ENCODE results near the gene REG1A.

REG1A gene

DNA sequence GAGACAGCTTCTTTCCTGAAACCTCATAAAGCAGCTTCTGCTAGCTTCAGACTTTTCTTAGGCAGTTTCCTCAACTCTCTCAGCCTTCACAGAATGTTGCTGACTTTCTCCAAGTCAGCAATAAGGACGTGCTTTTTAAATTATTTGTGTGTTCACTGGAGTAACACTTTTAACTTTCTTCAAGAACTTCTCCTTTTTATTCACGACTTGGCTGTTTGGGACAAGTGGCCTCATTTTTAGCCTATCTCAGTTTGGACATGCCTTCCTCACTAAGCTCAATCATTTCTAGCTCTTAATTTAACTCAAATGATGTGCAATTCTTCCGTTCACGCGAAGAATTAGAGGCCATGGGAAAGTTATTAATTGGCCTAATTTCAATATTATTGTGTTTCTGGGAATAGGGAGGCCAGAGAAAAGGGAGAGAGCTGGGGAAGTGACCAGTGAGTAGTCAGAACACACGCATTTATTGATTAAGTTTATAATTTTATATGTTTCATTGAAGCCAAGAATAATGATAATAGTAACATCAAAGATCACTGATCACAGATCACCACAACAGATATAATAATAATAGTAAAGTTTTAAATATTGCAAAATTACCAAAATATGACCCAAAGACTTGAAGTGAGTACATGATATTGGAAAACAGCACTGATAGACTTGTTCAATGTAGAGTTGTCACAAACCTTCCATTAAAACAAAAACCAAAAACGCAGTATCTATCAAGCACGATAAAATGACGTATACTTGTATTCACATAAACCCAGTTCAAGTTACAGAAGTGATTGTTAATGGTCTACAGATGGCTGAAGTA lies 4.8 kb downstream of the REG1A start:
- no peak for DNase-seq (ENCODE audit: extremely low read depth in 1 of 2, low read depth in 1 of 2)

DNA sequence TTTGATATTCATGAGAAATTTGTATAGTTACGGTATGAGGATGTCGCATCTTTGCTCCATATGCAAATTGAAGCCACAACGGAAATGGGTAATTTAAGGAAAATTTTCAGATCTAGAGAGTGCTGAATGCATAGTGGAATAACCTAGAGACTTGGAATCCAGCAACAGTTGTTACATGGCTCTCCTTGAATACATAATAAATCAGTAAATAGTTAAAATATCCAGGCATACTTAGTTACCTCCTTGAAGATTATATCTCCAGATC lies 5.4 kb downstream of the REG1A start:
- DNase-seq (ENCODE audit: extremely low read depth in 1 of 2, low read depth in 1 of 2) = no peak

DNA sequence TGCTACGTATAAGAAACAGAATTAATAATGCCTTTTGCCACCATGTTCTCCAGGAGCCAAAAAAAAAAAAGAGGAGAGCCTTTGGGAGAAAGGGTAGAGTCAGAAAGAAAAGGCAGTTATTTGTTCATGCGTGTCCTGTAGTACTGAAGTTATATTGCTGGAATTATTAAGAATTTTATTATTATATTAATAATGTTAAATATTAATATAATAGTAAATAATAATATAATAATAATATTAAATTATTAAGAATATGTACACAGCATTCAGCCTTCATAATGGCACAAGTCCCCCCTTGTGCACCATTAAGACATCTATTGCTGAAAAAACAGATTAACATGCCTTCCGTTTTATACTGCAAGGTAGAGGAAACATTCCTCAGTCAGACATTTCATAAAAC lies 8.1 kb downstream of the REG1A start:
- no peak for DNase-seq (ENCODE audit: extremely low read depth in 1 of 2, low read depth in 1 of 2)

DNA sequence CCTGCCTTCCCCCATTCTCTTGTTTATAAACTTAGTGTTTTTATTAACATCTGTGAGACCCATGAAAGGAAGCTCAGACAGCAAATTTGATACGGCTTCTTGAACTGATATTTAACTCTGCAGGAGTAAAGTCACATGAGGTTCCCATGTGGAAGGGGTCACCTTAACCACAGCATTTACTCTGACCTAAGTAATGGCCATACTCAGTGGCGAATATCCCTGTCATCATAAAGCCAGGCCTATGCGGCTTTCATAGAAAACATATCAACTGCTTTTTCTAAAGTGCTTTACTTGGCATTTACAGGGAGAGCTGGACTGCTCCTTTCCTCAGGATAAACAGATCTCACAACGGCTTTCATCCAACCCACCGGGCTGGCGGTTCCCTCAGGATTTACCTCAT lies 9.0 kb downstream of the REG1A start:
- DNase-seq (ENCODE audit: extremely low read depth in 1 of 2, low read depth in 1 of 2) = no peak

DNA sequence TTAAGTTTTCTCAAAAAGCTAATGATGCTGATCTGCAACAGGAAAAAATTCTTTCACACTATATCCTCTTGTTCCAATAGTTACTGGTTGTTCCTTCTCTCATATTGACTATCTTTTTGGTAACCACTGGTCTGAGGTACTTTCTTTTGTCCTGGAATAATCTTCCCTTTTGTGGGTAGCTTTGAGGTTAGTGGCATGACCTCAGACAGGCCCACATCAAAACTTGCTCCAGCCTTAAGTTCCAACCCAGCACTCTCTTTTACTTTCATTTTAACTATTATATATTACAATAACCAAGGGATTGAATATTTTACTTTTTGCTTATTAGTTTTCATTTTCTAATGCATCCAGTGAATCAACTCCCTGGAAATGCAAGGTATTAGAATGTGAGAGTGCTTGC lies 9.5 kb downstream of the REG1A start:
- DNase-seq (ENCODE audit: extremely low read depth in 1 of 2, low read depth in 1 of 2) = no peak

DNA sequence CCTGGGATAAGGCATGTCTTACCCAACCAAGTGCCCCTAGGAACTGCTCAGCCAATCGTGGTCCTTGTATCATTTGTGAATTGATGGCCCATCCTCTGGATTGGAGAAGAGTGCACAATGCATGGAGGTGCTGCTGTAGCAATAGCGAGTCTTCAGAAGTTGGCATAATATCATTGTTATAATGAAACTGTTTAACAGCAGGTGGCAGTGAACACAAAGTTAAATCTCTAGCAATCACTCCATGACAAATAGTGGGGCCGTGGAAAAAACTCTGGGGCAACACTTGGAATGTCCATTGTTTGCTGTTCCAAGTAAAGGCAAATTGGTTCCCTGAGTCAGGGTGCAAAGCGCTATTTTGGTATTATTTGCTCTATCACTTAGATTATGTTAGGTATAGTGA lies 11.4 kb downstream of the REG1A start:
- no peak for DNase-seq (ENCODE audit: extremely low read depth in 1 of 2, low read depth in 1 of 2)

DNA sequence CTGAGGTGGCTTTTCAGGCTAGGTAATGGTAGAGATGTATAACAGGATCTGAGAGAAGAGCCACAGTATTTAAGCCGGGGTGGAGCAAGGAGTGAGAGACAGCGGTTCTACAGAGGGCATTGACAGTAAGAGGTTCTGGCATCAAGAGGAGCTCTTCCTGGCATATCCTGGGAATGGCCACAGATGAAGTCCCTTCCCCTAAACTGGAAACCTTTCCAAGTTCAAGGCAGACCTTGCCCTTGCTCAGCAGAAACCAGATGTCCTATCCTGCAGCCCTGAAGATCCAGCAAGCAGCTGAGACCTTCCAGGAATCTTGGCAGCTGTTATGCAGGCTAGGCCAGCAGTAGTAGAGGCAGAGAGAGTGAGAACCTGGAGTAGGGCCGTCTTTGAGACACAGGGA lies 18.1 kb downstream of the REG1A start:
- DNase-seq (ENCODE audit: extremely low read depth in 1 of 2, low read depth in 1 of 2) = no peak

DNA sequence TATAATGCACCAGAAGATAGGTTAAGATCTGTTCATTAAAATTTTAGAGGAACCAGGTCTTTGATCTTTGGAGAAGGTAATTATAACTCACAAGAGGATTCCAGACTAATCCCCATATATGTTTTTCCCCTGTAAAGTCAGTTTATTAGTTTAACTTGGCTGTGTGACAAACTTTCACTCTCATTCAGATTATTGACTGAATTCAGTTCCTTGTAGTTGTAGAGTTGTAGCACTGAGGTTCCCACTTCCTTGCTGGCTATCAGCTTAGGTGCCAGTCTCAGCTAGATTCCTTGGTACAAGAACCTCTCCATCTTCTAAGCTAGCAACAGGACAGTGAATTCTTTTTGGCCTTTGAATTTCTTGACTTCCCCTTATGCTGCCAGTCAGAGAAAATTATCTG lies 19.1 kb downstream of the REG1A start:
- DNase-seq (ENCODE audit: extremely low read depth in 1 of 2, low read depth in 1 of 2) = no peak

DNA sequence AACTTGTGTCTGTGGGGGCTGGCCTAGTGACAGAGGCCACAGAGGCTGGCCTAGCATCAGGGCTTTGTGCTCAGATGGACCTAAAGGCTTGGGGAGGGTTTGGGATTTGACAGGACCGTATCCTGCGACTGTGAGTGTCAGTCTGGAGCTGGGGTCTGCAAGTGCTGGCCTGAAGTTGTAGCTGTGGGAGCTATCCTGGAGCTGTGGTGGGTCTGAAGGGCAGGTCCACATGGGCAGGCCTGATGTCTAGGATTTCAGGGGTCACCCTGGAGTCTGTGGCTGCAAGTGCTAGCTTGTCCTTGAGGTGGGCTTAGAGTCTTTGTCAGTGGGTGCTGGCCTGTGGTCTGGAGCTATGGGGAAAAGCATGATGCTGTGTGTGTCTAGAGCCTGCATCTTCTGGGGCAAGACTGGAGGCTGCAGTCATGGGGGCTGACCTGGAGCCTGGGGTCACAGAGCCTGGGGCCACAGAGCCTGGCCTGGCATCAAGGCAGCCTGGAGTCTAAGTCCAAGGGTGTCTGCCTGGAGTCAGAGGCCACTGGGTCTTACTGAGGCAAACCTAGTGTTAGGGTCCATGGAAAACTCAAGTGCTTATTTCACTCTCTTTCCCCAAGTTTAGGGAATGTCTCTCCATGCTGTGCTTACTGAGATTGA lies 35.7 kb downstream of the REG1A start:
- no peak for DNase-seq (ENCODE audit: extremely low read depth in 1 of 2, low read depth in 1 of 2)

DNA sequence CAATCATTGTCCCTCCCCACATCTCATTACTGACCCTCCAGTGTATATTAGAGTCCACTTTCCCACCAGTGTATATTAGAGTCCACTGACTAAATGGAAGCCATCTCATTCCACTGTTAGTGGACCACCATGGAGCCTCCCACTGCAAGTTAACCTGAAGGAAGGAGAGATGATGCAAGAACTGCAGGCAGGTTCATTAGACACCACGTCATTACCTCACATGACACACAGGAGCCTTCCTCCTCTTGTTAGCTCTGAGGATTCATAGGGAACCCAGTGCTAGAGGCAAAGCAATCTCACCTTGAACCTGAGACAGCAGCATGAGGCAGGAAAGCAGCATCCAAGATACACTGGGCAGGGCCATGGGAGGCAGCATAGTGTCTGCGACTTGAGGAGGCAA lies 38.7 kb downstream of the REG1A start:
- no peak for DNase-seq (ENCODE audit: extremely low read depth in 1 of 2, low read depth in 1 of 2)

DNA sequence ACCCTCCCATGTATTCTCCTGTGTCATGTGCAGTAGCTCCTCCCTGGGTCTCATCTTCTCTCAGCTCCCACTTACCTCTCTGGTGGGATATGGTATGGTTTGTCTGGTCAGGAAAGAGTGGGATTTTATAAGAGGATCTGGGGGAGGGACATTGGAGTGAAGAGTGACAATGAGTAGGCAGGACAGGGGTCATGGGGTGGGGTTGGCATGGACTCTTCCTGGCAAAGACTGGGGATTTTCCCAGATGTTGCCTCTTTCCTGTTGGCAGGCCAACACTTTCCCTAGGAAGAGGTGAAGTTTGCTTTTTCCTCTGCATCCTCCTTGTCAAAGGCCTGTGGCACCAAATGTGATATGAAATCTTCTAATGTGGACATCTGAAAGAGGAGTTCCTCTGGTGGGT lies 39.4 kb downstream of the REG1A start, which contains the start of gene REG3A:
REG3A (minus strand) TSS at position 101 of the 400 bp plus-strand sequence. CDS start 348 bp downstream, outside the sequence.
- DNase-seq (ENCODE audit: extremely low read depth in 1 of 2, low read depth in 1 of 2) = no peak

DNA sequence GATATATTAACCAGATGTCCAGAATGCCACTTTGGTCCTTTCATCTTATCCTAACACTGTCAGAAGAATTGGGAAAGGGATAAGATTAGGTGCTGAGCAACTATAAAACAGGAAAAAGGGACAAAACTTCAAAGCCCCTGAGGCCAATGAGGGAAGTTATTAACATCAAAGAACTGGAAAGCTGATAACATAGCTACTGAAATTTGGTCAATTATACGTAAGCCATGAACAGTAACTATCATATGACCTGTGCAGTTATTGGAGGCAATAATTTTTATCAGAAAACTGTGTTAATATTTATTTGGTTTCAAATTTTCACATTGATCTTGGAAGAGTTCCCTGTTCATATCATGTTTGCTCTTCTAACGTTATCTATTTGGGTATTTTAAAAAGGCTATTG lies 41.8 kb downstream of the REG1A start:
- no peak for DNase-seq (ENCODE audit: extremely low read depth in 1 of 2, low read depth in 1 of 2)

DNA sequence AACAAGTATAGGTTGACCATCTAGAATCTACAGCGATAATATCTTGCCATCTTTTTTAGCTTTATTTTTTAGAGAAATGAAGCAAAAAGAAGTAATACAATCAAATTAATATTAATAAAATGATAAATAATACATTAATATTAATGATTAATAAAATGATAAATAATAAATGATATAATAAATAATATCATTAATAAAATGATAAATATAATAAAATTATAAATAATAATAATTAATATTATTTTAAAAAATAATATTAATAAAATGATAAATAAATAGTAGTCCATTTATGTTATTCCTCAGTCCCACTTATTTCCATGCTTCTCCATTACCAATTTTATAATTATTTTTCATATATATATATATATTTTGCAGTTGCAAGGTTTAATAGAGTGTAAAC lies 42.5 kb downstream of the REG1A start:
- no peak for DNase-seq (ENCODE audit: extremely low read depth in 1 of 2, low read depth in 1 of 2)

DNA sequence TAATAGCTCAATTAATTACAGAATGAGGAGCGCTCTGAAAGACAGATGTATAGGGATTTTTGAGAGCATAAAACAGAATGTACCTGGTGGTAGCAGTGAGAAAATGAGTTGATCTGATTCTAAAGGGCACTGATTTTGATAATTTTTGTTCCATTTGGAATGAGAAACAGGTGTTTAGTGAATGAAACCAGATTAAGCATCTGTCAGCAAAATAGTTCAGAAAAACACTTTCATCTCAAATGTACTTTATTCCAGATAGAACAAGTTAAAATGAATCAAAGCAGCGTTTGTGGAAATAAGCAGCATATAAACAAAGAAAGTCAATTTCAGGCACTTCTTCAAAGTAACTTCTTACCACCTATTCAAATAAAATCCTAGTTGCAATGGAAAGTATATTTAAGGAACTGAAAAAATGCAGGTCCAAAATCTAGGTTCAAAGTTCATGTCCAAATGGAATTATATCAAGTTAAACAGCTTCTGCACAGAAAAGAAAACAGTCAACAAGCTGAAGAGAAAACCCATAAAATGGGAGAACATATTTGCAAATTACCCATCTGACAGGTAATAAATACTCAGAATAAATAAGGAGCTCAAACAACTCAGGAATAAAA lies 51.2 kb downstream of the REG1A start:
- DNase-seq (ENCODE audit: extremely low read depth in 1 of 2, low read depth in 1 of 2) = no peak

Data from stimulated activated CD8-positive, alpha-beta memory T cell treated with anti-CD3 and anti-CD28 coated beads, Interleukin-7, amount 100 ng/mL, for 48 hours (primary cell).